Measurements from ENCODE around the gene RAF1. TPM values are rescaled to one million over a fixed set of nuclear protein-coding genes. Genes with fewer than 3 reads are reported as not detected.
A peak's percentile ranks its signal among the peaks of the same experiment; 100 is the strongest.
"Not testable (repeated sequence)": the region's sequence is repeated elsewhere in the genome, so short reads cannot be mapped to it uniquely, and the experiment has no call there.

Gene RAF1
- total and polyA plus RNA-seq, 9 of the 15 experiments (the other 6 are each of a cell fraction or from before 2014, with no cell fraction given): 28.0 to 183 (median 85.6) TPM

- Histone ChIP-seq H3K27me3 (ENCODE audit: control insufficient read depth in 2 of 2, insufficient read depth in 2 of 2, low read length in 2 of 2) (peaks cover 12 to 29% of the 10 kb centered on the region in 2 experiments; a peak in 4 of 5 replicates), H3K9me3 (replicated peaks; ENCODE audit: control insufficient read depth, insufficient read depth, low read depth, low read length) (no peaks in the 10 kb centered on the region), H3K79me2 (ENCODE audit: control insufficient read depth, insufficient read depth, low read length) (no peaks in the 10 kb centered on the region), H2AFZ (ENCODE audit: low read depth, low read length) (no peak overlapping the region), H3K4me1 (replicated peaks in 1 of 2; ENCODE audit: control insufficient read depth in 2 of 2, insufficient read depth in 2 of 2, low read length in 2 of 2) (no peaks in the 10 kb centered on the region), H3K9me1 (ENCODE audit: control insufficient read depth, insufficient read depth, low read length) (no peaks in the 10 kb centered on the region), H3K9ac (ENCODE audit: insufficient read depth in 1 of 2, low read depth in 2 of 2, low read length in 2 of 2) (no peak overlapping the region), H3K4me2 (ENCODE audit: insufficient read depth, low read length) (no peak overlapping the region), H3K27ac (ENCODE audit: extremely low read depth, low read depth, low read length) (no peak overlapping the region), H3K36me3 (ENCODE audit: control insufficient read depth, insufficient read depth, low read length) (no peaks in the 10 kb centered on the region), H3K4me3 (no peak overlapping the region), H4K20me1 (replicated peaks; ENCODE audit: control insufficient read depth, insufficient read depth, low read length) (no peaks in the 10 kb centered on the region)
- no TSS peak for BruUV-seq (replicated peaks)
- WGBS (ENCODE audit: insufficient coverage, low coverage, missing lambda C conversion rate): 3% methylated on average over 6 of the region's 6 CpGs
- intact Hi-C loops (cut with micrococcal nuclease): loop anchor here (10.0 kb wide), 1 partner anchor 289 kb away; no protein-coding TSS in a partner anchor
- in situ Hi-C loops (cut with MboI): loop anchor here (5.0 kb wide), 1 partner anchor 192 kb away; no protein-coding TSS in a partner anchor
- TF ChIP-seq CEBPG (CRISPR knock-in tag; IDR thresholded peaks at IDR 0.05) (no peak), CEBPG (tag; conservative IDR thresholded peaks at IDR 0.05 in 1 of 2, IDR thresholded peaks at IDR 0.05 in 1 of 2) (peak in 1 of 2 experiments; percentile 53; a peak in 2 of 4 replicates), CEBPB (tag; IDR thresholded peaks at IDR 0.05) (peak; percentile 72), ZNF253 (CRISPR knock-in tag; conservative IDR thresholded peaks at IDR 0.05) (no peak)
- DNase-seq (ENCODE audit: extremely low read depth in 1 of 4, low spot score in 3 of 4) (no peak), FAIRE-seq (no peak), ATAC-seq (no peak)
- POLR2A ChIA-PET: interaction anchor here (0.8 to 1.2 kb wide), 2 partner anchors 8 to 121 kb away, joined by 4 read pairs; no protein-coding TSS in a partner anchor
- CTCF ChIA-PET (ENCODE audit: low intra/inter-chr PET ratio): no interaction called here
Measured at GRCh38 chr3:12705374-12705926, 41.5 kb upstream of the RAF1 start.

GRCh38 chr3:12702501-12702900 lies 38.6 kb upstream of the RAF1 start:
- no peaks in the 10 kb centered on the region for H4K20me1 ChIP-seq (replicated peaks; ENCODE audit: control insufficient read depth, insufficient read depth, low read length)
- FAIRE-seq: no peak

GRCh38 chr3:12701601-12702000 lies 37.7 kb upstream of the RAF1 start:
- H3K9ac ChIP-seq (ENCODE audit: insufficient read depth in 1 of 2, low read depth in 2 of 2, low read length in 2 of 2); BruUV-seq (replicated peaks); H3K9me3 ChIP-seq (replicated peaks; ENCODE audit: control insufficient read depth, insufficient read depth, low read depth, low read length); H2AFZ ChIP-seq (ENCODE audit: low read depth, low read length); H3K4me1 ChIP-seq (replicated peaks in 1 of 2; ENCODE audit: control insufficient read depth in 2 of 2, insufficient read depth in 2 of 2, low read length in 2 of 2); H3K36me3 ChIP-seq (ENCODE audit: control insufficient read depth, insufficient read depth, low read length); H3K27ac ChIP-seq (ENCODE audit: extremely low read depth, low read depth, low read length); H3K27me3 ChIP-seq (ENCODE audit: control insufficient read depth in 2 of 2, insufficient read depth in 2 of 2, low read length in 2 of 2); H3K4me3 ChIP-seq; ATAC-seq; in situ Hi-C loops (cut with MboI); FAIRE-seq; DNase-seq (ENCODE audit: extremely low read depth in 1 of 4, low spot score in 3 of 4); H4K20me1 ChIP-seq (replicated peaks; ENCODE audit: control insufficient read depth, insufficient read depth, low read length); H3K9me1 ChIP-seq (ENCODE audit: control insufficient read depth, insufficient read depth, low read length); H3K79me2 ChIP-seq (ENCODE audit: control insufficient read depth, insufficient read depth, low read length); H3K4me2 ChIP-seq (ENCODE audit: insufficient read depth, low read length); POLR2A ChIA-PET: not testable (repeated sequence)
- intact Hi-C loops (cut with micrococcal nuclease): loop anchor here (10.0 kb wide), 1 partner anchor 293 kb away; no protein-coding TSS in a partner anchor
- CTCF ChIA-PET (ENCODE audit: low intra/inter-chr PET ratio): interaction anchor here (0.6 to 0.7 kb wide), 2 partner anchors 27 to 44 kb away, joined by 3 read pairs; no protein-coding TSS in a partner anchor
- 70% methylated on average over 9 of the region's 10 CpGs for WGBS (ENCODE audit: insufficient coverage, low coverage, missing lambda C conversion rate)

More at GRCh38 chr3:12702501-12702900, 38.6 kb upstream of the RAF1 start:
- no peak for TF ChIP-seq TAF15 (IDR thresholded peaks at IDR 0.05; ENCODE audit: low read depth, low read length)
- TF ChIP-seq NFATC3 (IDR thresholded peaks at IDR 0.05): no peak
- intact Hi-C loops (cut with micrococcal nuclease): loop anchor here (10.0 kb wide), 1 partner anchor 292 kb away; no protein-coding TSS in a partner anchor
- in situ Hi-C loops (cut with MboI): no loop called here
- H3K27me3 ChIP-seq (ENCODE audit: control insufficient read depth in 2 of 2, insufficient read depth in 2 of 2, low read length in 2 of 2): peaks cover 0 to 6% of the 10 kb centered on the region in 2 experiments; a peak in 2 of 5 replicates
- ATAC-seq: no peak
- CTCF ChIA-PET (ENCODE audit: low intra/inter-chr PET ratio): interaction anchor here (0.6 kb wide), 1 partner anchor 20 kb away, joined by 3 read pairs; no protein-coding TSS in a partner anchor
- no peak overlapping the region for H3K4me2 ChIP-seq (ENCODE audit: insufficient read depth, low read length)
- POLR2A ChIA-PET: interaction anchor here (0.6 kb wide), 1 partner anchor 65 kb away, joined by 3 read pairs; no protein-coding TSS in a partner anchor
- BruUV-seq (replicated peaks): no TSS peak
- no peak overlapping the region for H3K9ac ChIP-seq (ENCODE audit: insufficient read depth in 1 of 2, low read depth in 2 of 2, low read length in 2 of 2)
- H3K9me1 ChIP-seq (ENCODE audit: control insufficient read depth, insufficient read depth, low read length): no peaks in the 10 kb centered on the region
- no peak overlapping the region for H3K27ac ChIP-seq (ENCODE audit: extremely low read depth, low read depth, low read length)
- no peaks in the 10 kb centered on the region for H3K9me3 ChIP-seq (replicated peaks; ENCODE audit: control insufficient read depth, insufficient read depth, low read depth, low read length)
- 32% methylated on average over 3 of the region's 3 CpGs for whole genome bisulfite sequencing (ENCODE audit: insufficient coverage, low coverage, missing lambda C conversion rate)
- no peaks in the 10 kb centered on the region for H3K4me1 ChIP-seq (replicated peaks in 1 of 2; ENCODE audit: control insufficient read depth in 2 of 2, insufficient read depth in 2 of 2, low read length in 2 of 2)
- H2AFZ ChIP-seq (ENCODE audit: low read depth, low read length): no peak overlapping the region
- no peak for DNase-seq (ENCODE audit: extremely low read depth in 1 of 4, low spot score in 3 of 4)
- H3K4me3 ChIP-seq: no peak overlapping the region
- no peaks in the 10 kb centered on the region for H3K79me2 ChIP-seq (ENCODE audit: control insufficient read depth, insufficient read depth, low read length)
- no peaks in the 10 kb centered on the region for H3K36me3 ChIP-seq (ENCODE audit: control insufficient read depth, insufficient read depth, low read length)

Data from K562 (cell line).